ENCODE measurements around the gene CDH13.

DNA sequence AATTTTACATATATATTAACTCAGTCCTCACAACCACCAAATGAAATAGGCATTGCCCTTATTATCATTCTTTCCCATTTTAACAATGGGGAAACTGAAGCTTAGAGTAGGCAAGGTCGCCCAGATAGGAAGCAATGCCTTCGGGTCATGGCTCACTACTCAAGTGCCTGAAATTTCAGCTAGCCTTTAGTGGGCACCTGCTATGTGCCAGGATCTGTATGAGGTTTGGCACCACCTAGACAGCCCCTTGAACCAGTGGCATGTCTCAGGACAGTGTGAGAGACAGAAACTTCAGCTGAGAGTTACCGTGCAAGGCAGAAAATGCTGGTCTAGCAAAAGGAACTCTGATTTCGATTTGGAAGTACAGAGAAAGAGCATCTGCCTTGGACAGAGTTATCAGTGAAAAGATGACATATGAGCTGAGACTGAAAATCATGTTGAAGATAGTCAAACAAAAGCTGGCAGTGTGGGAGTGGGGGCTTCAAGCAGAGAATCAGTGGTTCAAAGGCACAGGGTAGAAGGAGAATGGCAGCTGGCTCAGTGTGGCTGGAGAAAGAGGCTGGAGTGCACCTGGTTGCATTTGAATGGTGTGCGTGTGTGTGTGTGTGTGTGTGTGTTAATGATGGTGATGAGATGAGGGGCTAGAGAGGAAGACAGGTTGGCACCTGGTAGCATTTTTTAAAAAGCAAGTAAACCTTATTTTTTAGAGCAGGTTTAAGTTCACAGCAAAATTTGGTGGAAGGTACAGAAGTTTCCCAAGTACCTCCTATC is 29.1 kb downstream of the CDH13 start:
- TF ChIP-seq, protein P1, sequence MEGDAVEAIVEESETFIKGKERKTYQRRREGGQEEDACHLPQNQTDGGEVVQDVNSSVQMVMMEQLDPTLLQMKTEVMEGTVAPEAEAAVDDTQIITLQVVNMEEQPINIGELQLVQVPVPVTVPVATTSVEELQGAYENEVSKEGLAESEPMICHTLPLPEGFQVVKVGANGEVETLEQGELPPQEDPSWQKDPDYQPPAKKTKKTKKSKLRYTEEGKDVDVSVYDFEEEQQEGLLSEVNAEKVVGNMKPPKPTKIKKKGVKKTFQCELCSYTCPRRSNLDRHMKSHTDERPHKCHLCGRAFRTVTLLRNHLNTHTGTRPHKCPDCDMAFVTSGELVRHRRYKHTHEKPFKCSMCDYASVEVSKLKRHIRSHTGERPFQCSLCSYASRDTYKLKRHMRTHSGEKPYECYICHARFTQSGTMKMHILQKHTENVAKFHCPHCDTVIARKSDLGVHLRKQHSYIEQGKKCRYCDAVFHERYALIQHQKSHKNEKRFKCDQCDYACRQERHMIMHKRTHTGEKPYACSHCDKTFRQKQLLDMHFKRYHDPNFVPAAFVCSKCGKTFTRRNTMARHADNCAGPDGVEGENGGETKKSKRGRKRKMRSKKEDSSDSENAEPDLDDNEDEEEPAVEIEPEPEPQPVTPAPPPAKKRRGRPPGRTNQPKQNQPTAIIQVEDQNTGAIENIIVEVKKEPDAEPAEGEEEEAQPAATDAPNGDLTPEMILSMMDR (IDR thresholded peaks at IDR 0.05): no peak
- no peak for TF ChIP-seq POLR2A (IDR thresholded peaks at IDR 0.05)

All from body of pancreas (tissue), 4 donors.